Progenitor cell of endocrine pancreas (in vitro differentiated cells): ENCODE data around the gene PPP1R14B. TPM values are rescaled to one million over a fixed set of nuclear protein-coding genes. Genes with fewer than 3 reads are reported as not detected.

ENCODE experiments used
- DNase-seq: peaks from one replicate; pipeline ENCODE4 v3.0.0; 2021; ENCODE audit warnings: low spot score; ENCODE audit not compliant: unreplicated experiment
- H3K27ac Mint-ChIP-seq: 2 replicates; pipeline ENCODE4 v1.8.0; 2021; ENCODE audit warnings: mild to moderate bottlenecking, moderate library complexity, mixed read lengths
- H3K27me3 Mint-ChIP-seq: 2 replicates; pipeline ENCODE4 v1.8.0; 2021; ENCODE audit warnings: mixed read lengths
- H3K36me3 Mint-ChIP-seq: 2 replicates; pipeline ENCODE4 v1.8.0; 2022; ENCODE audit warnings: mixed read lengths; ENCODE audit not compliant: insufficient read depth
- H3K4me1 Mint-ChIP-seq: 2 replicates; pipeline ENCODE4 v1.8.0; 2021; ENCODE audit warnings: low read depth, mixed read lengths
- H3K4me3 Mint-ChIP-seq: 2 replicates; pipeline ENCODE4 v1.8.0; 2021; ENCODE audit warnings: low read depth, mild to moderate bottlenecking, moderate library complexity, mixed read lengths
- H3K9me3 Mint-ChIP-seq: 2 replicates; pipeline ENCODE4 v1.8.0; 2021; ENCODE audit warnings: low read depth, mixed read lengths
- CTCF ChIP-seq: fragments of 200-600 bp; sonication (generic); IDR thresholded peaks from one replicate; pipeline ENCODE4 v1.5.0; 2021; ENCODE audit warnings: antibody characterized with exemption, mild to moderate bottlenecking; ENCODE audit not compliant: unreplicated experiment
- total RNA-seq: library from RNA; stranded (reverse); gene quantifications from 2 replicates; pipeline ENCODE4 v1.2.1, GENCODE V29; 2021

Gene PPP1R14B
- total RNA-seq, 1 donor from 2014 or later, result 198 TPM

DNA sequence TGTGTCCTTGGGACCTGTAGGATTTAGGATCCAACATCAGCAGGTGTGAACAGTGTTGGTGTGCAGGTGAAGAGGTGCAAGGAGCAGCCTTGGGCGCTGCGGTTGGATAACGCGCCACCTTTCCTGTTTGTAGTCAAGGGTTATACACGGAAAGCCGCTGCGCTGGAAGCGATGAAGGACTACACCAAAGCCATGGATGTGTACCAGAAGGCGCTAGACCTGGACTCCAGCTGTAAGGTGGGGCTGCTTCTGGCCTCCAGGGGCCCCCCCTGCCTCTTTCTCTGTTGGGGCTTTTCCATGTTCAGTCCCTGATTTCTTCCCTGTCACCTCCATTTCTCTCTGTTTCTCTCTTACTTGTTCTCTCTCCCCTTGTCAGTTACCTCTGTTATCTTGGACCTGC is 43.8 kb downstream of the PPP1R14B start:
- DNase-seq, result no peak
- Mint-ChIP-seq H3K27me3 (no peaks in the 10 kb centered on the region), H3K9me3 (no peaks in the 10 kb centered on the region), H3K4me3 (no peak overlapping the region), H3K4me1 (no peaks in the 10 kb centered on the region), H3K27ac (no peak overlapping the region), H3K36me3 (peaks cover 26% of the 10 kb centered on the region)
- TF ChIP-seq CTCF, result no peak

DNA sequence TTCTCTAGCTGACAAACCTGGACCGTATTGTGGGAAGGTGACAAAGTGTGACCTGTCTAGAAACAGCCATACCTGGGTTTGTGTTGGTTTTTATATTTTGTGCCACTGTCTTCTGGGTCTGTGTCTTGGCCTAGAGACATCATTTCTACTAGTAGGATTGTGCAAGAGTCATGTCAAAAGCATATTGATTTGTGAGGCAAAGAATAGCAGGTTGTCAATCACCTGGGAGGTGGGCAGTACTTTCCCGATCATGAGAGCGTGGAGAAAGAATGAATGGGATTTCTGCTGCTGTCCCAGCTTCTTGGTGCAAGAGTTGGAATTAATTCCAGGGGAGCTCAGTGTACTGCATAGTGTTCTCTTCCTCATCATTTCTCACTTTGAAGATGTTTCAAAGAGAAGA is 45.2 kb downstream of the PPP1R14B start:
- TF ChIP-seq CTCF, result no peak
- Mint-ChIP-seq H3K27ac (no peak overlapping the region), H3K4me3 (no peak overlapping the region), H3K27me3 (no peaks in the 10 kb centered on the region), H3K4me1 (no peaks in the 10 kb centered on the region), H3K36me3 (peaks cover 32% of the 10 kb centered on the region), H3K9me3 (no peaks in the 10 kb centered on the region)
- no peak for DNase-seq

GRCh38 chr11:64198511-64198910 is 48.2 kb downstream of the PPP1R14B start:
- Mint-ChIP-seq H3K4me1 (no peaks in the 10 kb centered on the region), H3K27ac (no peak overlapping the region), H3K9me3 (no peaks in the 10 kb centered on the region), H3K4me3 (no peak overlapping the region), H3K27me3 (no peaks in the 10 kb centered on the region), H3K36me3 (peaks cover 42% of the 10 kb centered on the region)
- no peak for DNase-seq
- no peak for TF ChIP-seq CTCF

DNA sequence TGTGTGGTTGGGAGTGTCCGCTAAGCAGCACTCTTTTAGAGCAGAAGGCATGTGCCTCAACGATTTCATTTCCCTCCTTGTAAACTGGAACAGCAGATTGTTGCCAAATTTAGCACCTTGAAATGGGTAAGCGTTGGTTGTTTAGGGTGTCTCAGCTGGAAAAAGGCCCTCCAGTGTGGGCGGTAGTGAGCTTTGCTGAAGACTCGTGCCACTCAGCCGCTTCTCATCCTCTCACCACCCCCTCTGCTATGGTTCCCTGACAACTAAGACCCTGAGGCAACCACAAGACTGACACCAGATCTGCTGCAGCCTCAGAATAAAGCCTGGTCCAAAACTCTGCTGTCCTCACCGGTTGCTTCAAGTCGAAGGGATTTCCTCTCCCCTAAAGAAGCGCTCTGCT is 50.1 kb downstream of the PPP1R14B start:
- Mint-ChIP-seq H3K4me3 (no peak overlapping the region), H3K4me1 (no peaks in the 10 kb centered on the region), H3K27me3 (no peaks in the 10 kb centered on the region), H3K27ac (no peak overlapping the region), H3K36me3 (peaks cover 34% of the 10 kb centered on the region), H3K9me3 (no peaks in the 10 kb centered on the region)
- DNase-seq, result no peak
- TF ChIP-seq CTCF, result no peak

Other genes with a start within 250 kb of the PPP1R14B start
- 0.17 and 0.24 TPM in 2 replicates for gene FLRT1, start 211.0 kb downstream of the PPP1R14B start, total RNA-seq
- 28.0 and 30.6 TPM in 2 replicates for gene MACROD1, start 80.8 kb downstream of the PPP1R14B start, total RNA-seq
- gene STIP1, start 60.8 kb downstream of the PPP1R14B start, total RNA-seq, result 189 and 209 TPM in 2 replicates
- 5.4 and 5.9 TPM in 2 replicates for gene FERMT3, start 40.2 kb downstream of the PPP1R14B start, total RNA-seq
- gene TRPT1, start 20.8 kb downstream of the PPP1R14B start, total RNA-seq, result 52.0 and 53.9 TPM in 2 replicates
- 42.9 and 48.2 TPM in 2 replicates for gene NUDT22, start 20.7 kb downstream of the PPP1R14B start, total RNA-seq
- 35.4 and 39.1 TPM in 2 replicates for gene DNAJC4, start 16.4 kb downstream of the PPP1R14B start, total RNA-seq
- gene VEGFB, start 12.4 kb downstream of the PPP1R14B start, total RNA-seq, result 66.1 and 68.2 TPM in 2 replicates
- gene FKBP2, start 5.8 kb downstream of the PPP1R14B start, total RNA-seq, result 48.5 and 57.7 TPM in 2 replicates
- gene PLCB3, start 4.6 kb upstream of the PPP1R14B start, total RNA-seq, result 22.6 and 27.3 TPM in 2 replicates
- 42.8 and 46.9 TPM in 2 replicates for gene BAD, start 37.7 kb upstream of the PPP1R14B start, total RNA-seq
- gene GPR137, start 38.9 kb upstream of the PPP1R14B start, total RNA-seq, result 46.7 and 56.5 TPM in 2 replicates
- 0.62 TPM in 1 of 2 replicates, not detected in the other for gene KCNK4, start 44.4 kb upstream of the PPP1R14B start, total RNA-seq
- not detected in 2 replicates for gene CATSPERZ, start 53.4 kb upstream of the PPP1R14B start, total RNA-seq
- gene ESRRA, start 58.6 kb upstream of the PPP1R14B start, total RNA-seq, result 28.1 and 31.4 TPM in 2 replicates
- 137 and 149 TPM in 2 replicates for gene TRMT112, start 70.6 kb upstream of the PPP1R14B start, total RNA-seq
- 157 and 171 TPM in 2 replicates for gene PRDX5, start 71.2 kb upstream of the PPP1R14B start, total RNA-seq
- 4.3 and 6.2 TPM in 2 replicates for gene CCDC88B, start 93.3 kb upstream of the PPP1R14B start, total RNA-seq
- 18.6 and 18.7 TPM in 2 replicates for gene RPS6KA4, start 112.2 kb upstream of the PPP1R14B start, total RNA-seq